Measurements from ENCODE around the gene GSK3A. TPM values are rescaled to one million over a fixed set of nuclear protein-coding genes. Genes with fewer than 3 reads are reported as not detected.
"Not testable (repeated sequence)": the region's sequence is repeated elsewhere in the genome, so short reads cannot be mapped to it uniquely, and the experiment has no call there.

The GSK3A gene
- total RNA-seq, 1 donor from 2014 or later: 40.0 TPM

DNA sequence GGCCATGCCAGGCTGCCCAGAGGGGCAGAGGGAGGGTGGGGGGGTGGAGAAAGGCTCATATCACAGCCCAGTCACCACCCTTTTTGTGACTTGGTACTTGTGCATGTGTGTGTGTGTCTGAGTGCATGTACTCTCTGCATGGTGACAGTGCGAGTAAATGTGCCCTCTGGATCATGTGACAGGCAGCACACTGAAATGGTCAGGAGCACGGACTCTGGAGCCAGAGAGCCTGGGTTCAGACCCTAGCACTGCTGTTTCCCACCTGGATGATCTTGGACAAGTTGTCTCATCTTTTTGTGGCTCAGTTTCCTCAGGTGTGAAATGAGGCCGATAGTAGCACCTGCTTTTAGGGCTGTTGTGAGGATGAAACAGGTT lies 28.6 kb upstream of the GSK3A start:
- ATAC-seq: no peak
- intact Hi-C loops (cut with micrococcal nuclease): no loop called here
- DNase-seq: no peak

DNA sequence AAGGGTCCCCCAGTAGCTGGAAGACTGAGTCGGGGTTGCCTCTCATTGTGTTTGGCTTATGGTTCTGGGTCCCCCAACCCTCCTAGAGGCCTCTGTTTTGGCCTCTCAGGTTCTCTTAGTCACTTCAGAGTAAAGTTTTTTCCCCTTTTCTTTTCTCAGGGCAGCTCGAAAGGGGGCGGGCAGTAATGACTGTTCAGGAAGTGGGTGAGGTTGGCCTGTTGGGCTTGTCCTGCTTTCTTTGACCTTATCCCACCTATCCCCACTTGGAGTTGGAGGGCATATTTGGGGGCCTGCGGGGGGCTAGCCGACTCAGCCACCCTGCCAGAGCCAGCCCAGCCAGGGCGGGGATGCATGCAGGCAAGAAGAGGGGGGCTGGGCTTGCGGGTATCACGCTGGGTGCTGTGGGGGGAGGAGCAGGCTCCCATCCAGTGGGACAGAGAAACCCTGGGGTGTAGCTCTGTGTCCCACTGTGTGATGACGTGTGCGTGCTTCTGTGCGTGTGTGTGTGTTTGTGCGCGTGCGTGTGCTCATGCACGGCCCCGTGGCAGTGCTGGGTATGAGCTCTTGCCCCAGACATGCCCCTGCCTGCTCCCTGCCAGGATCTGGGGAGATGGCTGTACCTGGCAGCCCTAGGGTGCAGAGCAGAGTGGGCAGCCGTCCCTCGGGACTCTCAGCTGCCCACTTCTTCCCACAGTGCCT lies 28.1 kb upstream of the GSK3A start:
- DNase-seq (peak; percentile 72), ATAC-seq (no peak)
- intact Hi-C loops (cut with micrococcal nuclease): no loop called here

DNA sequence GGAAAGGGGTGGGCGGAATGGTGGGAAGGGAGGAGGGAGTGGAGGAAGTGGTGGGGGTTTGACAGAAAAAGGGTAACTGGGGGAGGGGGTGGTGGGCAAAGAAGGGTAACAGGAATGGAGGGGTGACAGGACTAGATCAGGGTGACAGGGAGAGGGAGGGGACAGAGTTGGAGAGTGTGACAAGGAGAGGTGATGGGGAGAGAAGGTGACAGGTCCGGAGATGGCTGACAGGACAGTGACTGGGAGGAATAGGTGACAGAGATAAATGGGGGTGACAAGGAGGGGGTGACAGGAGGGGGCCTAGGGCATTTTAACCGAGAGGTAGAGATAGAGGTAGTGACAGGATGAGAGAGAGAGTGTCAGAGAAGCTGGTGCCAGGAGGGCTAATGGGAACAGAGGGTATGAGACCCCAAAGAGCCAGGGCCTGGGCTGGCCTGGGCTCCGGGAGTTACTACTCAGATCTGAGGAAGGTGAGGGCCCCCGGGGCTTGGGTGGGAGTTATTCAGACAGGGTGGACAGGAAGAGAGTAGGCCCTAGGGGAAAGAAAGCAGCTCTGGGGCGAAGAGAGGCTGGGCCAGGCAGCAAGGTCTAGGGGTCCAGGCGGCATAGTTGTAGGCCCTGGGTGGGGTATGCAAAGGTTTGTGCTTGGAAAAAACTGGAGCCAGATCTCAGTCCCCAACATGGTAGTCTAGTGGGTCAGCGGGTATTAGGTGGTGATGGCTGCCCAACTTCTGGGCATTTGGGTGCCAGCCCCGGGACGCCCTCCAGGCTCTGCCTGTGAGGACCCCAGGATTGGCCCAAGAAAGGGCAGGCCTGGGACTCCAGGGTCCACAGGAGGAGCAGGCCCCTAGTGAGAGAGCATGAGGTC lies 27.3 kb upstream of the GSK3A start:
- intact Hi-C loops (cut with micrococcal nuclease): no loop called here
- ATAC-seq: no peak
- peak; percentile 45 for DNase-seq

DNA sequence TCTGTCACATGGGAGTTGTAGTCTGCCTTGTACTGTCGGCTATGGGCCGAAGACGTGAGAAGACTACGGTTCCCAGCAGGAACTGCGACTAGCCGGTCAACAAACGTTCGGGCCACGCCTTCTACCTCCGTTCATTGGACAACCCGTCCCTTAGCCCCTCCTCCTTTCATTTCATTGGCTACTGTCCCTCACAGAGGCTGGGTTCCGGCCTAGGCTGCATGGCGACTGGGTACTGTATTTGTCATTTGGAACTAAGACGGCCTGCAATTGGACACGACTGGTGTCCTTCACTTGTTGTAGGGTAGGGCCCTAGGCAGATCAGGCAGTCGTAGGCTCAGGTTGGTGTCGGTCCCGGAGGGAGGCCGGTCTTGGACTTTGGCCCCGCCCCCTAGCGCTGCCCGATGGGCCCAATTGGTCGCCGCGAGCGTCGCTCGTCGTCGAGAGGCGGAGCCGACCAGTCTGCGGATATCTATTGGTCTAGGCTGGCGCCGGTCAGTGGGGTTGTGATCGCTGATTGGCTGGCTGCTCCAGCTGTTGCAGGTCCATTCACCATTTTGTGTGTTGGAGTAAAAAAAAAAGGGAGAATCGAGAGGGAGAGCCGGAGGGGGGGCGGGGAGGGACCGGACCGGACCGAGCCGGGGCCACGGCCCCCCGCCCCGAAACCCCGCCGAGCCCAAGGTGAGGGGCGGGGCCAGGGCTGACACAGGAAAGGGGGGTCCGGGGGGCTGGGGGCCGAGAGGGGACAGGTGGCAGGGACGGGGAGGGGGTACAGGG lies 26.5 kb upstream of the GSK3A start, which contains the start of gene CIC:
CIC (plus strand) TSS at position 549 of the 774 bp plus-strand sequence. CDS start 2,532 bp downstream, outside the sequence.
- ATAC-seq (peak; percentile 87), DNase-seq (peak; percentile 99)
- intact Hi-C loops (cut with micrococcal nuclease): no loop called here

DNA sequence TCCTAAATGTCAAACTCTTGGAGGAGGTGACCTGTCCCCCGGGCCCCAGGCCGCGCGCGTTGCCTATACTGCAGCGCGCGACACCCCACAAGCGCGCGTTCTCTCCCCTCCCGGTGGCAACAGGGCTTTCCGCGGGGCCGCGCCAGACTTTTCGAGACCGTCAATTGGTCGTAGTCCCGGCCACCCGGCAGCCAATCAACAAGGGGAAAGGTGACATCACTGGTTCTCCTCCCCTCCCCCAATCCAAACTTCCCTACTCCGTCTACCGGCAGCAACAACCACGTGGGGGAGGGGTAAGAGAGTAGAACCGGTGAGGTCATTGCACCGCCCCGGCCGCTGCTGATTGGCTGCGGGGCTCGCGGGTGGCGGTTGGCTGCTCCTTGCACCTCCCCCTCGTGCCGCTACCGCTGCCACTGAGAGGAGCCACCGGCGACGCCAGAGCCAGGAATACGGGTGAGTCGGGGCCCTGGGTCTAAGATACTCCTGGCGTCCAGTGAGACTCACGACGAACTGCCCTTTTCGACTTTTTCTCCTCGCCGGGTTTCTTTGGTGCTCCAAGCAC lies 25.8 kb upstream of the GSK3A start:
- DNase-seq (peak; percentile 98), ATAC-seq (peak; percentile 84)
- intact Hi-C loops (cut with micrococcal nuclease): no loop called here

DNA sequence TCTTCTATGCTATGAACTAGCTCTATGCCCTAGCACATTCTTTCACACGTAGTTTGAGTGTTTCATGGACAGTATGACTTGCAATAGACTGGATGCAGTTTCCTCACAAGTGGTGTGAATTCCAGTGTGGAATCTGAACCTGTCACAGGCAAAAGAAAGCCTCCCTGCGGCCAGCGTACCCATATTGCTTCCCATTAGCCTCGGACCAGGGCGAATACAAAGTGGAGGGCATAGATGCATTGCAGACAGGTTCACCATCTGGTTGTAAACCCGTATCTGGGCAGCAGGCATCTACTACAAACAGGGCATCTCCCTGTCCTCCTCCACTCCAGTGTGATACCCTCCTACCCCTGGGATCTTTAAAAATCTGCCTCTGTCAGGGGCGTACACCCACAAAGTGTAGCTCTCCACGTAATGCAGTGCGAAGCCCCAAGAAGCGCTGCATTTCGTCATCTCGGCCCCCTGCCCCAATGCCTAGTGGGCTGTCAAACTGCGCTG lies 25.3 kb upstream of the GSK3A start:
- intact Hi-C loops (cut with micrococcal nuclease): no loop called here
- no peak for ATAC-seq
- no peak for DNase-seq

DNA sequence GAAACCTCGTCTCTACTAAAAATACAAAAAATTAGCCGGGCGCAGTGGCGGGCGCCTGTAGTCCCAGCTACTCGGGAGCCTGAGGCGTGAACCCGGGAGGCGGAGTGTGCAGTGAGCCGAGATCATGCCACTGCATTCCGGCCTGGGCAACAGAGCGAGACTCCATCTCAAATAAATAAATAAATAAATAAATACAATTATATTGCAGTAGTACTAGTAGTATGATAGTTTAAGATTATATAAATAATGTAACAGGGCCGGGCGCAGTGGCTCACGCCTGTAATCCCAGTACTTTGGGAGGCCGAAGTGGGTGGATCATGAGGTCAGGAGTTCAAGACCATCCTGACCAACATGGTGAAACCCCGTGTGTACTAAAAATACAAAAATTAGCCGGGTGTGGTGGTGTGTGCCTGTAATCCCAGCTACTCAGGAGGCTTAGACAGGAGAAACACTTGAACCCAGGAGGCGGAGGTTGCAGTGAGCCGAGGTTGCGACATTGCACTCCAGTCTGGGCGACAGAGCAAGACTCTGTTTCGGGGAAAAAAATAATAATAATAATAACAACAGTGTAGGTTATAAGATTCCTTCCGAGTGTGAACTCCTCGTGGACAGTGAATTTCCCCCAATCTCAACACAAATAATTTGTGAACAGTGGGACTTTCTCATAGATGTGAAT lies 24.7 kb upstream of the GSK3A start:
- ATAC-seq; DNase-seq; intact Hi-C loops (cut with micrococcal nuclease): not testable (repeated sequence)

DNA sequence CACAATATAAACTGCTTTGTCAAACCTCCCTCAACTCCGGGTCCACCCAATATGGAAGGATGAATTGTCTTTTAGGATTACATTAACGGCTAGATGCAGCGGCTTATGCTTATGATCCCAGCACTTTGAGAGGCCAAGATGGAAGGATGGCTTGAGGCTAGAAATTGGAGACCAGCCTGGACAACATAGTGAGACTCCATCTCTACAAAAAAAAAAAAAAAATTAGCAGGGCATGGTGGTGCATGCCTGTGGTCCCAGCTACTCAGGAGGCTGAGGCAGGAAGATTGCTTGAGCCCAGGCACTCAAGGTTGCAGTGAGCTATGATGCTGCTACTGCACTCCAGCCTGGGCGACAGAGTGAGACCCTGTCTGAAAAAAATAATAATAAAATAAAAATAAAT lies 23.7 kb upstream of the GSK3A start:
- DNase-seq; ATAC-seq; intact Hi-C loops (cut with micrococcal nuclease): not testable (repeated sequence)

DNA sequence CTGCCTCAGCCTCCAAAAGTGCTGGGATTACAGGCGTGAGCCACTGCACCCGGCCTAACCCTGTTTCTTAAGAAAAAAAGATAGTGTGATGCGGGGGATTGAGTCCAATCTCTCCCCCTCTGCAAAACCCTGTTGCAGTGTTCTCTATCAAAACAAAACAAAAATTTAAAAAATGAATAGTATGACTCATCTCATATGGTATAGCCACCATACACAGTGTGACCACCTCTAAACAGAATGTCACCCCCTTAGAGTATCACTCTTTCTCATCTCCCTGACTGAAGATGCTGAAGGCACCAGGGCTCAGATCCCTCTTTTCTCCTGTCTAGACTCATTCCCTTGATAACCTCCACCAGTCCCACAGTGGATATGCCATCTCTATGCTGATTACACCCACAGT lies 19.4 kb upstream of the GSK3A start:
- no peak for ATAC-seq
- intact Hi-C loops (cut with micrococcal nuclease): no loop called here

DNA sequence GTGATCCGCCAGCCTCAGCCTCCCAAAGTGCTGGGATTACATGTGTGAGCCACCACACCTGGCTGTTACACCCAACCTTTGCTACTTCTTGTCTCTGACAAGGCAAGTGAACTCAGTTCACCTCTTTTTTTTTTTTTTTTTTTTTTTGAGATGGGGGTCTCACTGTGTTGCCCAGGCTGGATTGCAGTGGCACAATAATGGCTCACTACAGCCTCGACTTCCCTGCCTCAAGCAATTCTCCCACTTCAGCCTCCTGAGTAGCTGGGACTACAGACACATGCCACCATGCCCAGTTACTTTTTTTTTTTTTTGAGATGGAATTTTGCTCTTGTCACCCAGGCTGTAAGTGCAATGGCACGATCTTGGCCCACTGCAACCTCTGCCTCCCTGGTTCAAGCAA lies 15.4 kb upstream of the GSK3A start:
- intact Hi-C loops (cut with micrococcal nuclease); DNase-seq; ATAC-seq: not testable (repeated sequence)

More for the DNA sequence above, 19.4 kb upstream of the GSK3A start:
- DNase-seq: no peak

DNA sequence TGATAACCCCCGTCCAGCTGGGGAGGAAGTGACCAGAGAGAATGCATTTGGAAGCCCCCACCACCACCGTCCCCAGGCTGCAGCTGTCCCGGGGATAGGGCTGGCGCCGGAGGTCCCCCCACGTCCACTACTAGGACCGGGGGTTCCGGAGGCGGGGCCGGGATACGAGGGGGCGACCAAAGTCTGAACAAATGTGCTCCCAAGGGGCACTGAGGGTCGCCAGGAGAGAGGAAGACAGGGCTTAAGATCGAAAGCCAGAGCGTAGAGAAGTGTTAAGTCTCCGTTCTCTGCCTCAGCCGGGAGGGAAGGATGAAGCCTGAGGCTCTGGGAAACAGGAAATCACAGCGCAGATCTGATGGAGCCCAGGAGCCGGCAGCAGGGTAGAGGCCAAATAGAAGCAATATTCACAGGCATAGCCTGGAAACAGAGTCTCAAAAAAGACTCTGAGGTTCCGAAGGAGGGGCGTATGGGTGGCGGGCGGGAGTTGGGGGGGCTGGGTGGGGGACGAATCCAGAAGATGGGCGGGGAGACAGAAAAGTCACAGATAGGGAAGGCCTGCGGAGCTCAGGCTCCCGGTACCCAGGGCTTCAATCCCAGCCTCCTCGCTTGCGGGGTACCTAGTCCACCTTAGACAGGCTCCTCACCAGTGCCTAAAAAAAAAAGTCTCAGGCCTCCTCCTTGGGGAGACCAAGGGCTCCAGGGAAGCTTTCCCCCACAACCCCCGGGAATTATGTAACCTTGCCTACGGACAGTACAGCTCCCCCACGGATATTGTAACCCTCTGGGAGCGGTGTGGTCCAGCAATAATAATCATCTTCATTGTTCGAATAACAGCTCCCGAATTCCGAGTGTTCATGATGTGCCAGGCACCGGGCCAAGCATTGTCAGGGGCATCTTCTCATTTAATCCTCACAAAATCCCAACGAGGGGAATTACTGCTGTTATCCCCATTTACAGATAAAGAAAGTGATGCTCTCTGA lies 13.7 kb upstream of the GSK3A start:
- intact Hi-C loops (cut with micrococcal nuclease): no loop called here
- peak; percentile 75 for DNase-seq
- peak; percentile 4 for ATAC-seq

DNA sequence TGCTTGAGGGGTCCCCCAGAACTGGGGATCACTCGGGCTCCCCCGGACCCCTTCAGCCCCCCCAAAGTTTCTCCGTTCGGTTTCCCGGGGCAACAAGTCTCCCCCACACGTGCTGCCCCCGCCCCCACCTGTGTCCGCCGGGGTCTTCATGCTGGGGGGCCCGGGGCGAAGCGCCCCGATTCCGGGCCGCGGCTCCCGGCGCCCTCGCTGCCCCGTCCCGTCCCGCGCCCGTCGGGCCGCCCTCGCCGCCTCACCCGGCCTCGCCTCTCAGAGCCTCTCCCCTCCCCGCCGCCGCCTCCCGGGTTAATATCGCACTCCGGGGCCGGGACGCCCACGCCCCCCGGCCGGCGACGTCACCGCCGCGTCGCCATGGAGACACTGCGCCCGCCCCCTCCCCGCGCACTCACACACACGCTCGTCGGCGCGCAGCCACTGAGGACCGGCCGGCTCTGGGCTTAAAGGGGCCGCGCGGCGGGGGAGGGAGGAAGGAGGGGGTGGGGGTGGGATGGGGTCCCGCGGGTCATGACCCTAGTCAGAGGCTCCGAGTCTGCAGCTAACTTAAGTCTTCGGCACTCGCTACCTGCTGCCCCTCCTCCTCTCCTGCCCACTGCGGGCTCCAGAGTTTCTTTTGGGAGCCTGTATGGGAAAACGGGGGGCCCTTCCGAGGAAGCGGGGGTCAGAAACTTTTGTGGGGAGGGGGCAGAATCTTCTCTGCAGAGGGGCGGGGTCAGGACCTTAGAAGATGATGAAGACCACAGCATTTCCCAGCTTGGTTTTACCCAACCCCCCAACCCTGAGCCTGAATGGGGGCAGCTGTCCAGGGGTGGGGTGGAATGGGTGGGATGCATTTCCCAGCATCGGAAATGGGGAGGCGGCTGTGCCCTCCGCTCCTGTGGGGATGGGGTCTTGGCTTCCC lies 12.7 kb upstream of the GSK3A start, which contains the start of gene ERF:
ERF (minus strand) TSS at position 279 of the 916 bp plus-strand sequence; CDS start at position 150, 129 bp downstream.
- ATAC-seq: peak; percentile 76
- intact Hi-C loops (cut with micrococcal nuclease): no loop called here
- peak; percentile 97 for DNase-seq

DNA sequence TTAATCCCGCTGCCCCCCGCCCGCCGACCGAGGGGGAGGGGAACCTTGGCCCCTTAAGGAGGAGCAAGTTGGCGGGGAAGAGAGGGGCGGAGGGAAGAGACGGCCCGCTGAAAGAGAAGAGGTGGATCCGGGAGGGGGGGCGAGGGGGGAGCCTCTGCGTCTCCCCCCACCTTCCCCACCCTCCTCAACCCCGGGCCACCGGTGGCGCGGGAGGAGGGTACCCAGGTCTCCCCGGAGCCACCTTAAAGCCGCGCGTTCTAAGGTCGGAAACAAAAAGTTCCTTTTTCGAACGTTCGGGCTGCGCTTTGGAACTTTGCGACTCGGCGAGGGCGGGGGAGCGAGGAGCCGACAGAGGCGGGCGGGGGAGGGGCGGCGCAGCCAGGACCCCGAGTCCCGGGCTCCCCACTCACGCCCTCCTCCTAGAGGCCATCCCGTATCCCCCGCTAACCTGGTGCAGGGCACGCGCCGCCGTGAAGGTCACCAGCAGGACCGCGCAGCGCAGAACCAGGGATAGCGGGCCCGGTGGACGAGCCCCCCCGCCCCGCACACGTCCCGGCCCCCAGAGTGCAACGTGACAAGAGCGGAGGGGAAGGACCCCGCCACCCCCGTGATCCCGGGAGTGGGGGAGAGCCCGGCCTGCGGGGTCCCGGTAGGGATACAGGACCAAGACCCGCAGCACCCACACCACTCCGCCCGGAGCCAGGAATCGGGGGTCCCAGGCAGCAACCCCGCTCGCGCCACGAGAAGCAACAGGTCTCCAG lies 11.9 kb upstream of the GSK3A start:
- intact Hi-C loops (cut with micrococcal nuclease): no loop called here
- ATAC-seq: peak; percentile 38
- DNase-seq: peak; percentile 84

DNA sequence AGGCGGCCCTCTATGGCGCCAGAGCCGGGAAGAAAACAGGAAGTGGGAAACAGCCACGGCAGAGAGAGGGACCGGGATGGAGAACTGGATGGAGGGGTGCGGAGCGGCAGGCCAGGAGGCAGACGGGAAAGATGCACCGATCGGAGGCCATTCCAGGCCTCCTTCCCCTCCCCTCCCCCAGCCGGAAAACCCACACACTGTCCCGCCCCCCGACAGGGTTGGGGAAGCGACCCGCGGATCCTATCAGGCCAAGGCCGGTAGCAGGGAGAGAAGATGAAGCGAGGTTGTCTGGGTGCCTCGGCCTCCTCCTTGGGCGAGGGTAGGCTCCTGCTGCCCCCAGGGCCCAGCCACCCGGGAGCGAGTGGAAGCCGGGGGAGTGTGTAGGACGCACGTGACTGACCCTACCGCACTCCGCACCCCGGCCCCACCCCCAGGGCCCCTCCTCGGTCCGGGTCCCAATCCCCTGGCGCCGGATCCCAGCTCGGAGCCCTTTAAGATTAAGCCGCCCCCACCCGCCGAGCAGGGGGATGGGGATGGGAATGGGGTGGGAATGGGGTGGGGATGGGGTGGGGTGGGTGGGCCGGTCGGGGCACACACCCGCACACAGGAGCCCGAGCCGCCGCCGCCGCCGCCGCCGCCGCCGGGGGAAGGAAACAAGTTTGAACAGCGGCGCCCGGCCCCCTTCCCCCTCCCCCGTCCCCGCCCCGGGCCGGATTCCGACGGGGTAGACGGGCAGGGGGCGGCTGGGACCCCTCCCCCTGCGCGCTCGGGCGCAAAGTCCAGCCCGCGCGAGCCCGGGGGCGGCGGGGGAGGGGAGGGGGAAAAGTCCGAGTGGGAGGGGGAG lies 11.1 kb upstream of the GSK3A start:
- peak; percentile 78 for DNase-seq
- peak; percentile 9 for ATAC-seq
- intact Hi-C loops (cut with micrococcal nuclease): no loop called here

All from left ventricle myocardium superior (tissue), 1 donor.